Measurements from ENCODE around the gene CCNL1.
A peak's percentile ranks its signal among the peaks of the same experiment; 100 is the strongest.

CCNL1 gene

DNA sequence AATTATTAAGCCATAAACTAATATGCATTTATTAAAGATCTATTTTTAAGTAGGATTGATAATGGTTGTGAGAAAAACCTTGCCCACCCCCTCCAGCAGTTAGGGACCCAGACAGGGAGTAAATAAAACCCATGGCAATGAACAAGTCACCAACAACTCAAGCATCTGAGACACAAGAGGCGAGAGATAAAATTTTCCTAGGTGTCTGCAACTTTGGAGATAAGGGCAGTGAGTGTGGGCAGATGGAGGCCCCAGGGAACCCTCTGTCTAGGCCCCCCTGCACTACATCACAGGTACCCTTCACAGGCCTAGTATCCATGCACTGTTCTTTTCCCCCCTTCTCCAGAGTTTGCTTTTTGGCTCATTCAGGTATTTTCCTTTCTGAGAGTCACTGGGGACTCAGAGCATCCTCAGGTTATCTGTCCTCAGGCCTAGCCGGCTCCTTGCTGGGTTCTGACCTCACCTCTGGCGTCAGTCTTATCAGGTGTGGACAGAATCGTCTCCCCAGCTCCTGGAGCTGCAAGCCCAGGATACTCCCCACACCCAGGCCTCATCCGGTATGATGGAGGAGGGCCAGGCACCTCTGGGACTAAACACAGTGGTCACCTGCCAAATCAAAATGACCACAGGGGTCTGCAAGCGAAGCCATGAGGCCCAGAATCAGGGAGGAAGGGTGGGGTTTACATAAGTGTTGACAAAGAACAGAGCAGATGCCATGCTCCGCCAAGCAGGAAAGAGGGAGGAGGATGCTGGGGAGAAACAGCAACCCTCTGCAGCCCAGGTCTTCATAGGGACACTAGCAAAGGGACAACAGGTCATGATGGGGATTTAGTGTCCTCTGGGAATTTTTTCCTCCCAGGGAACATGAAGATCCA is 50.4 kb downstream of the CCNL1 start:
- ChIA-PET CTCF (interaction anchor here (44.0 to 60.7 kb wide), 2 partner anchors 8 to 11 kb away, joined by 1428 read pairs; no protein-coding TSS in a partner anchor), POLR2A (no interaction called here)
- TF ChIP-seq, protein P1, sequence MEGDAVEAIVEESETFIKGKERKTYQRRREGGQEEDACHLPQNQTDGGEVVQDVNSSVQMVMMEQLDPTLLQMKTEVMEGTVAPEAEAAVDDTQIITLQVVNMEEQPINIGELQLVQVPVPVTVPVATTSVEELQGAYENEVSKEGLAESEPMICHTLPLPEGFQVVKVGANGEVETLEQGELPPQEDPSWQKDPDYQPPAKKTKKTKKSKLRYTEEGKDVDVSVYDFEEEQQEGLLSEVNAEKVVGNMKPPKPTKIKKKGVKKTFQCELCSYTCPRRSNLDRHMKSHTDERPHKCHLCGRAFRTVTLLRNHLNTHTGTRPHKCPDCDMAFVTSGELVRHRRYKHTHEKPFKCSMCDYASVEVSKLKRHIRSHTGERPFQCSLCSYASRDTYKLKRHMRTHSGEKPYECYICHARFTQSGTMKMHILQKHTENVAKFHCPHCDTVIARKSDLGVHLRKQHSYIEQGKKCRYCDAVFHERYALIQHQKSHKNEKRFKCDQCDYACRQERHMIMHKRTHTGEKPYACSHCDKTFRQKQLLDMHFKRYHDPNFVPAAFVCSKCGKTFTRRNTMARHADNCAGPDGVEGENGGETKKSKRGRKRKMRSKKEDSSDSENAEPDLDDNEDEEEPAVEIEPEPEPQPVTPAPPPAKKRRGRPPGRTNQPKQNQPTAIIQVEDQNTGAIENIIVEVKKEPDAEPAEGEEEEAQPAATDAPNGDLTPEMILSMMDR (IDR thresholded peaks at IDR 0.05; ENCODE audit: control extremely low read depth, extremely low read depth, low read depth, missing control alignments): no peak
- no peak for DNase-seq (ENCODE audit: extremely low spot score)

DNA sequence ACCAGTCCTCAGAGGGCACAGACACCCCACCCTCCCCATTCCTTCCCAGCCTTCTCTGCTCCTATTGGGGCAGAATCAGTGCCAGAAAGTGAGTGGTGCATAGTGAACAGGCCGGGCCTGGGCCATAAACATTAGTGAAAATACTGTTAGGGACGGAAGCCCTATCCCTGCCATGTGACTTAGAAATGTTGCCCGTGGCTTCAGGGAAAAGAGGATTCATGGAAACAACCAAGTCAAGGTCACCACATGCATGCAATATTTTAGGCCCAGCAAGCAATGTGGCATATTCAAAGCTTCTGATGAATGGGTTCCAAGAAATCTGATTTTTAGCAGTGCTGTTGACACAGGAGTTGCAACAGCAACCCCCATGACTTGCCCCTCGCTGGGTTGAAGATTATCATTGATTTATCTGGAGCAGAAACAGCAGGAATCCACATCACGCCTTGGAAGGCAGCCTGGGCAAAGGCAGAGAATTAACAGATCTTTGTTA is 52.3 kb downstream of the CCNL1 start:
- CTCF ChIA-PET: interaction anchor here (44.0 to 60.7 kb wide), 2 partner anchors 9 to 10 kb away, joined by 1428 read pairs; no protein-coding TSS in a partner anchor
- DNase-seq (ENCODE audit: extremely low spot score): no peak
- TF ChIP-seq, protein P1 (IDR thresholded peaks at IDR 0.05; ENCODE audit: control extremely low read depth, extremely low read depth, low read depth, missing control alignments): no peak
- POLR2A ChIA-PET: no interaction called here

DNA sequence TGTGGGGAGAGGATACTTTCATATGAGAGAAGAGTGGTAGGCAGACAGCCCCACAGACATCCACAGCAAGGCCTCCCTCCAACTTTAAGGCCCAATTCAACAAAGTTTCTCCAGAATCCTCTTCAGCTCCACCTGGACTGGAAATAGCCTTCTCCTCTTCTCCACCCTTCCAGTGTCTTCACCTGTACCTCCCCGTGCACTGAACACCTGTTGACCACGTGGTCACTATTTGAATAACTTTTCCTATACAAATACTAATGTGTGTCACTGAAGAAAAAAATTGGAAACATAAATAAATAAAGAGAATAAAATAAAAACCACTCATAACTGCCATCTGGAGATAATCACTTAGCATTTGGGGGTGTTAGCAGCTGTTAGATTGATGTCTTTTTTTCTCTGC is 52.9 kb downstream of the CCNL1 start:
- ChIA-PET CTCF (interaction anchor here (1.1 to 60.7 kb wide), 3 partner anchors 8 to 53 kb away, joined by 3 to 1428 read pairs (median 1428); no protein-coding TSS in a partner anchor), POLR2A (no interaction called here)
- TF ChIP-seq, protein P1 (IDR thresholded peaks at IDR 0.05; ENCODE audit: control extremely low read depth, extremely low read depth, low read depth, missing control alignments): no peak
- DNase-seq (ENCODE audit: extremely low spot score): no peak

DNA sequence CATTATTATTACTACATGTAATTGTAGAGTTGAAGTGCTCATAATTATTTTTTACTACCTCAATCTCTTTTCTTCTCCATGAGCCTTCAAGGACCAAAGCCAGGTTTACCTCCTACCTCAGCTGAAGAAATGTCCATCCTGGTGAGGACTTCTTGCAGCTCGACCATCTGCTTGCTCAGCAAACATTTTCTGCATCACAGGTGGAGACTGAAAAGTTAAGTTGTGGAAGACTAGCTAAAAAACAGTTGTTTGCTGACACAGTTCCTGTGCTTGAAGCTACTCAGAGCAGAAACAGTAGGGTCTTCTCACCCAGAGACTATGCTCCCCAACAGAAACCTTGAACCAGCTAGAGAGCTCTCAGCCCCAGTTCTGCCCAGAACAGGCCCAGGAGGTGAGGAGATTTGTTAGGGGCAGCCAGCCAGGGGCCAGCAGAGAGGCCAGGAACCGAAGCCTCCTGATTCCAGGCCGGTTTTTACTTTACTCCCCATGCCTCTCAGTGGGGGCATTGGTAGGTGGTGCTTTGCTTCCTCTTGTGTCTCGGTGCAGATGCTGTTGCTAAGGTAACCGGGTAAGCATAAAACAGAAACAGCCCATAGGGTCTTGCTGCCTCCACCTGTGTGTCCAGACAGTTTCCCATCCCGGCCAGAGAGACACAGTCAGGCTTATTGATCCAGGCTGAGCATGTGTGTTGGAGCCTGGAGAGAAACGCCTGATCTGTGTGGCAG is 54.9 kb downstream of the CCNL1 start:
- ChIA-PET POLR2A (interaction anchor here (1.6 kb wide), 1 partner anchor 16 kb away, joined by 7 read pairs; no protein-coding TSS in a partner anchor), CTCF (interaction anchor here (1.0 to 60.7 kb wide), 3 partner anchors 6 to 430 kb away, joined by 3 to 1428 read pairs (median 1428); partner anchors contain the start of gene TIPARP)
- DNase-seq (ENCODE audit: extremely low spot score): peak; percentile 66
- TF ChIP-seq, protein P1 (IDR thresholded peaks at IDR 0.05; ENCODE audit: control extremely low read depth, extremely low read depth, low read depth, missing control alignments): no peak

DNA sequence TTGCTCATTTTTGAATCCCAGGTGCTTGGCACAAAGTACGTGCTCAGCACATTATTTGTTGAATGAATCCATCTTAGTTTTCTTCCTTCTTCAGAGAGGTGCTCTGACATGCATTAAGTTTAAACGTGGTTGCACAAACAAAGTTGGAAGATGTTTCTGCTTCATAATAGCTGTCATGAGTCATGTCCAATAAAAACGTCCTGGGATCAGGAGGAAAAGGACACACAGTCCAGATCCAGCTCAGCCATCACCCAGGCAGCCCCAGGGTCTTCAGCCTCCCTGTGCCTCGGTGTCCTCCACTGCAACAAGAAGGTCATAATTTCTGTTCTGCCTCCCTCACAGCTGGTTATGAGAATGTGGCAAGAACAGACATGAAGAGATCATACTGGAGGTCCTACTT is 55.4 kb downstream of the CCNL1 start:
- TF ChIP-seq, protein P1 (IDR thresholded peaks at IDR 0.05; ENCODE audit: control extremely low read depth, extremely low read depth, low read depth, missing control alignments): no peak
- DNase-seq (ENCODE audit: extremely low spot score): no peak
- POLR2A ChIA-PET: interaction anchor here (1.6 kb wide), 1 partner anchor 16 kb away, joined by 7 read pairs; no protein-coding TSS in a partner anchor
- CTCF ChIA-PET: interaction anchor here (1.0 to 60.7 kb wide), 3 partner anchors 6 to 430 kb away, joined by 3 to 1428 read pairs (median 1428); partner anchors contain the start of gene TIPARP

DNA sequence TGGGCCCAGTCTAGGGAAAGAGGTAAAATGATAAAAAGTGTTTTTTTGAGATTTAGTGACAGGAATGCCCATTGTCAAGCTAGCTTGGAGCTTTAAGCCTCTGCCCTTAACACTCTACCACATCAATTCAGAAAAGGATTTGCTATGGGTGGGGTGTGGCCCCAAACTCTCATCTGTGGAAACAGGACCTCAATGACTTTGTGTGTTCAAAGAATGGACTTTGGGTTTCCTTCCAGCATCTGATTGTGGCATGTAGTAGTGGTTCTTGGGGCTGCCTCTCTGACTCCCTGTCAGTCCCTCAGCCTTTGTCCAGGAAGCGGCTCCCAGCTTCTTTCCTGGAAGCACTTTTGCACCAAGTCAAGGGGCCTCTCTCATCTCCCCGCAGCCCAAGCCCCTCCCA is 56.1 kb downstream of the CCNL1 start:
- POLR2A ChIA-PET: interaction anchor here (0.6 to 2.0 kb wide), 2 partner anchors 15 to 29 kb away, joined by 3 to 12 read pairs; no protein-coding TSS in a partner anchor
- CTCF ChIA-PET: interaction anchor here (44.0 to 60.7 kb wide), 2 partner anchors 5 to 14 kb away, joined by 1428 read pairs; no protein-coding TSS in a partner anchor
- TF ChIP-seq, protein P1 (IDR thresholded peaks at IDR 0.05; ENCODE audit: control extremely low read depth, extremely low read depth, low read depth, missing control alignments): no peak
- DNase-seq (ENCODE audit: extremely low spot score): no peak

All from GM10248 (cell line).